Right ventricle myocardium superior (tissue), 1 donor: ENCODE results near the gene IRX2. TPM values are rescaled to one million over a fixed set of nuclear protein-coding genes. Genes with fewer than 3 reads are reported as not detected.

ENCODE experiments used
- ATAC-seq: fragments of 200-7000 bp; cut with Tn5 transposase; one replicate; pipeline ENCODE4 v1.9.1; 2020; ENCODE audit warnings: mild to moderate bottlenecking; ENCODE audit not compliant: poor library complexity
- DNase-seq: peaks from one replicate; pipeline ENCODE4 v3.0.0-alpha.2; 2020
- intact Hi-C: fragments of 100-400 bp; cut with DNase I; formaldehyde crosslinking; loops from one replicate; pipeline ENCODE4 v1.11.2; 2022
- total RNA-seq: library from RNA; stranded (reverse); fragmentation: NEBNext Ultra II Directional; extraction: Animal tissue kit (Norgen Biotek cat#: 25700); gene quantifications from one replicate; pipeline ENCODE4 v1.2.1, GENCODE V29; 2021
- donor health status: DM: no; HTN: yes; CAD: no; lungs with severe emphysema.

Gene IRX2
- total RNA-seq, 1 donor from 2014 or later = 5.6 TPM

- DNase-seq = no peak
- no peak for ATAC-seq
- intact Hi-C loops = no loop called here
Observed at GRCh38 chr5:2703615-2704014, 47.9 kb downstream of the IRX2 start.

- DNase-seq (no peak), ATAC-seq (no peak)
- intact Hi-C loops = no loop called here
Observed at GRCh38 chr5:2703041-2703440, 48.4 kb downstream of the IRX2 start.

GRCh38 chr5:2702096-2702879 is 49.2 kb downstream of the IRX2 start:
- ATAC-seq = no peak
- intact Hi-C loops = no loop called here

GRCh38 chr5:2701592-2701991 is 49.9 kb downstream of the IRX2 start:
- intact Hi-C loops = no loop called here
- DNase-seq (no peak), ATAC-seq (no peak)

More at GRCh38 chr5:2702096-2702879, 49.2 kb downstream of the IRX2 start:
- DNase-seq = no peak

GRCh38 chr5:2700876-2701275 is 50.6 kb downstream of the IRX2 start:
- intact Hi-C loops = no loop called here
- no peak for ATAC-seq
- DNase-seq = no peak

- intact Hi-C loops = no loop called here
- no peak for DNase-seq
Observed at GRCh38 chr5:2699686-2700085, 51.8 kb downstream of the IRX2 start.

GRCh38 chr5:2699231-2699630 is 52.2 kb downstream of the IRX2 start:
- intact Hi-C loops = no loop called here
- ATAC-seq (no peak), DNase-seq (no peak)

More at GRCh38 chr5:2699686-2700085, 51.8 kb downstream of the IRX2 start:
- no peak for ATAC-seq

GRCh38 chr5:2698581-2698980 is 52.9 kb downstream of the IRX2 start:
- ATAC-seq (no peak), DNase-seq (no peak)
- intact Hi-C loops = no loop called here

GRCh38 chr5:2697446-2698200 is 53.9 kb downstream of the IRX2 start:
- ATAC-seq (no peak), DNase-seq (no peak)
- intact Hi-C loops = no loop called here

- intact Hi-C loops = no loop called here
Observed at GRCh38 chr5:2697041-2697440, 54.4 kb downstream of the IRX2 start.

More at GRCh38 chr5:2697041-2697440, 54.4 kb downstream of the IRX2 start:
- no peak for DNase-seq
- no peak for ATAC-seq
